Inflammatory macrophage treated with lipopolysaccharide for 1 hour (primary cell): ENCODE measurements around the gene PCDH18.
"Not testable (repeated sequence)": the region's sequence is repeated elsewhere in the genome, so short reads cannot be mapped to it uniquely, and the experiment has no call there.

Experiments
- DNase-seq, 2 donors: peaks; one replicate each; pipeline ENCODE4 v3.0.0-alpha.2; 2020 to 2022

PCDH18 gene

GRCh38 chr4:137530176-137530575, 2.1 kb downstream of the PCDH18 start:
- DNase-seq = no peak

GRCh38 chr4:137529432-137529831, 2.9 kb downstream of the PCDH18 start:
- no peak for DNase-seq

- DNase-seq = no peak
Measured at GRCh38 chr4:137528673-137529072, 3.6 kb downstream of the PCDH18 start.

- DNase-seq = no peak
Measured at GRCh38 chr4:137526681-137527080, 5.6 kb downstream of the PCDH18 start.

GRCh38 chr4:137524725-137525369, 7.4 kb downstream of the PCDH18 start:
- DNase-seq = no peak

GRCh38 chr4:137523329-137523728, 9.0 kb downstream of the PCDH18 start:
- no peak for DNase-seq

- no peak for DNase-seq
Measured at GRCh38 chr4:137521053-137521452, 11.2 kb downstream of the PCDH18 start.

- no peak for DNase-seq
Measured at GRCh38 chr4:137519406-137519805, 12.9 kb downstream of the PCDH18 start.

GRCh38 chr4:137517323-137517722, 15.0 kb downstream of the PCDH18 start:
- DNase-seq = not testable (repeated sequence)

GRCh38 chr4:137514406-137515111, 17.7 kb downstream of the PCDH18 start:
- DNase-seq = no peak

- DNase-seq = no peak
Measured at GRCh38 chr4:137510557-137511265, 21.6 kb downstream of the PCDH18 start.

GRCh38 chr4:137509855-137510282, 22.4 kb downstream of the PCDH18 start:
- DNase-seq = no peak

- no peak for DNase-seq
Measured at GRCh38 chr4:137502339-137503129, 29.8 kb downstream of the PCDH18 start.

GRCh38 chr4:137496267-137496666, 36.0 kb downstream of the PCDH18 start:
- not testable (repeated sequence) for DNase-seq

GRCh38 chr4:137495578-137495977, 36.7 kb downstream of the PCDH18 start:
- no peak for DNase-seq

- DNase-seq = not testable (repeated sequence)
Measured at GRCh38 chr4:137483313-137483959, 48.9 kb downstream of the PCDH18 start.

GRCh38 chr4:137479657-137480056, 52.6 kb downstream of the PCDH18 start:
- DNase-seq = not testable (repeated sequence)

- no peak for DNase-seq
Measured at GRCh38 chr4:137476345-137476744, 55.9 kb downstream of the PCDH18 start.

- DNase-seq = no peak
Measured at GRCh38 chr4:137474711-137475301, 57.5 kb downstream of the PCDH18 start.

GRCh38 chr4:137471895-137472294, 60.4 kb downstream of the PCDH18 start:
- no peak for DNase-seq

GRCh38 chr4:137471461-137471860, 60.8 kb downstream of the PCDH18 start:
- no peak for DNase-seq

GRCh38 chr4:137470806-137471205, 61.5 kb downstream of the PCDH18 start:
- no peak for DNase-seq
